HCT116 (cell line): ENCODE results near the gene ERN1. TPM values are rescaled to one million over a fixed set of nuclear protein-coding genes. Genes with fewer than 3 reads are reported as not detected.

ENCODE experiments used
- ATAC-seq: fragments of 200-7000 bp; cut with Tn5 transposase; 2 replicates; pipeline ENCODE4 v1.9.1; 2020; ENCODE audit warnings: mild to moderate bottlenecking, moderate library complexity
- BruUV-seq: library from RNA; stranded (reverse); fragments of 400-500 nt; replicated peaks from 2 replicates; lab custom pipeline; 2021; lab: Mats Ljungman, UMichigan
- CTCF ChIA-PET: fragments of 300-600 bp; sonication (Branson Sonifier 250); formaldehyde crosslinking; loops from one replicate; lab custom pipeline; 2021; ENCODE audit warnings: antibody characterized with exemption; lab: Charles Lee
- POLR2A ChIA-PET: fragments of 300-600, 350-600 bp; sonication (Branson Sonifier 250); formaldehyde crosslinking; loops from one replicate; lab custom pipeline; 2021; ENCODE audit warnings: antibody characterized with exemption; lab: Charles Lee
- RAD21 ChIA-PET, 2 experiments: fragments of 300-600 bp; sonication (Branson Sonifier 250); formaldehyde crosslinking; loops; one replicate each; lab custom pipeline; 2023; ENCODE audit warnings: low total read pairs in 2 of 2; ENCODE audit not compliant: uncharacterized antibody in 2 of 2, unreplicated experiment in 2 of 2, low non-redundant PET in 1 of 2; lab: Charles Lee
- DNase-seq: peaks from one replicate; pipeline ENCODE4 v3.0.0-alpha.2; 2010; ENCODE audit warnings: low read depth, low spot score
- H2AFZ ChIP-seq: fragments of 200-600 bp; shearing (Covaris generic), sonication (generic); 2 replicates; pipeline ENCODE4 v1.6.1; 2017; ENCODE audit warnings: low read depth, mixed run types, mixed read lengths, antibody characterized with exemption, low read length; ENCODE audit not compliant: poor library complexity, severe bottlenecking
- H3K27ac ChIP-seq: 2 replicates; pipeline ENCODE4 v1.5.1; 2012; ENCODE audit warnings: low read depth, low read length
- H3K27me3 ChIP-seq: fragments of 200-600 bp; sonication (generic); 2 replicates; pipeline ENCODE4 v1.6.1; 2016; ENCODE audit warnings: mixed run types, low read length, mixed read lengths; ENCODE audit not compliant: insufficient read depth
- H3K36me3 ChIP-seq, 2 experiments: fragments of 200-500 bp in 1 of 2; fragments of 200-600 bp in 1 of 2; sonication (Bioruptor generic) in 1 of 2; sonication (generic) in 1 of 2; 2 replicates each; pipeline versions ENCODE4 v1.5.1 to v1.6.1; 2014 to 2016; ENCODE audit warnings: low read length in 2 of 2, inconsistent platforms in 1 of 2, mixed read lengths in 1 of 2, mixed run types in 1 of 2; ENCODE audit not compliant: insufficient read depth in 2 of 2, control insufficient read depth in 1 of 2
- H3K4me1 ChIP-seq, 2 experiments: fragments of 200-600 bp in 1 of 2; sonication (generic) in 1 of 2; 2 replicates each; pipeline versions ENCODE4 v1.5.1 to v1.6.1; 2012 to 2017; ENCODE audit warnings: low read length in 2 of 2, inconsistent platforms in 1 of 2, mild to moderate bottlenecking in 1 of 2, mixed read lengths in 1 of 2, mixed run types in 1 of 2, moderate library complexity in 1 of 2; ENCODE audit not compliant: insufficient read depth in 2 of 2, control insufficient read depth in 1 of 2
- H3K4me2 ChIP-seq: fragments of 200-600 bp; sonication (generic); 2 replicates; pipeline ENCODE4 v1.6.1; 2017; ENCODE audit warnings: mixed run types, low read length, mixed read lengths
- H3K4me3 ChIP-seq, 2 experiments: fragments of 200-600 bp in 1 of 2; sonication (generic) in 1 of 2; replicated peaks in 1 of 2; 2 replicates each; pipeline ENCODE4 v1.5.1; 2011 to 2016; ENCODE audit warnings: low read length in 2 of 2, control low read depth in 1 of 2, low read depth in 1 of 2, mild to moderate bottlenecking in 1 of 2, mixed read lengths in 1 of 2, mixed run types in 1 of 2
- H3K79me2 ChIP-seq: fragments of 200-600 bp; sonication (generic); 2 replicates; pipeline ENCODE4 v1.6.1; 2017; ENCODE audit warnings: mild to moderate bottlenecking, mixed run types, low read length, moderate library complexity, mixed read lengths; ENCODE audit not compliant: insufficient read depth
- H3K9ac ChIP-seq: fragments of 200-600 bp; sonication (generic); 2 replicates; pipeline ENCODE4 v1.6.1; 2016; ENCODE audit warnings: low read length, mixed read lengths
- H3K9me2 ChIP-seq: fragments of 200-600 bp; sonication (generic), shearing (Covaris generic); 2 replicates; pipeline ENCODE4 v1.6.1; 2017; ENCODE audit warnings: mixed run types, mild to moderate bottlenecking, moderate library complexity; ENCODE audit not compliant: insufficient read depth
- H3K9me3 ChIP-seq, 2 experiments: fragments of 200-500 bp in 1 of 2; fragments of 200-600 bp in 1 of 2; sonication (Bioruptor generic) in 1 of 2; sonication (generic) in 1 of 2; 2 replicates each; pipeline ENCODE4 v1.6.1; 2014 to 2017; ENCODE audit warnings: low read length in 2 of 2, mixed read lengths in 2 of 2, inconsistent platforms in 1 of 2, low read depth in 1 of 2, mild to moderate bottlenecking in 1 of 2, mixed run types in 1 of 2, moderate library complexity in 1 of 2; ENCODE audit not compliant: control insufficient read depth in 1 of 2, insufficient read depth in 1 of 2
- H4K20me1 ChIP-seq: fragments of 200-600 bp; sonication (generic), shearing (Covaris generic); 2 replicates; pipeline ENCODE4 v1.6.1; 2017; ENCODE audit warnings: mixed run types, mild to moderate bottlenecking, moderate library complexity; ENCODE audit not compliant: insufficient read depth
- CBX3 ChIP-seq: IDR thresholded peaks from 2 replicates; pipeline ENCODE4 v1.6.1; 2012; ENCODE audit warnings: low read depth
- CEBPB ChIP-seq: IDR thresholded peaks from 2 replicates; pipeline ENCODE4 v1.6.1; 2012; ENCODE audit warnings: low read depth
- EGR1 ChIP-seq: IDR thresholded peaks from 2 replicates; pipeline ENCODE4 v1.6.1; 2012; ENCODE audit warnings: low read depth
- JUND ChIP-seq: IDR thresholded peaks from 2 replicates; pipeline ENCODE4 v1.6.1; 2012
- SIN3A ChIP-seq: IDR thresholded peaks from 2 replicates; pipeline ENCODE4 v1.6.1; 2012; ENCODE audit warnings: low read depth
- SRF ChIP-seq: IDR thresholded peaks from 2 replicates; pipeline ENCODE4 v1.6.1; 2012; ENCODE audit warnings: low read depth
- TCF7L2 ChIP-seq: IDR thresholded peaks from 2 replicates; pipeline ENCODE4 v1.7.0; 2011; ENCODE audit warnings: borderline replicate concordance, inconsistent platforms; ENCODE audit not compliant: insufficient read depth, insufficient read length; ENCODE audit errors: extremely low read depth
- ZFX ChIP-seq: fragments of 450-650 bp; IDR thresholded peaks from 2 replicates; pipeline ENCODE4 v1.6.1; 2017
- intact Hi-C: fragments of 100-400 bp; cut with micrococcal nuclease; formaldehyde crosslinking; loops from 2 replicates; pipeline ENCODE4 v1.10.0; 2022
- total RNA-seq: library from RNA; stranded (reverse); gene quantifications from one replicate; pipeline ENCODE4 v1.2.1, GENCODE V29; 2021; ENCODE audit not compliant: unreplicated experiment
- TF ChIP-seq, protein P1 (sequence below): IDR thresholded peaks from 2 replicates; pipeline ENCODE4 v1.6.1; 2012
- TF ChIP-seq, protein P2 (sequence below): IDR thresholded peaks from 2 replicates; pipeline ENCODE4 v1.6.1; 2012

Gene ERN1
- total RNA-seq, 1 experiment from 2014 or later, result 28.2 TPM

DNA sequence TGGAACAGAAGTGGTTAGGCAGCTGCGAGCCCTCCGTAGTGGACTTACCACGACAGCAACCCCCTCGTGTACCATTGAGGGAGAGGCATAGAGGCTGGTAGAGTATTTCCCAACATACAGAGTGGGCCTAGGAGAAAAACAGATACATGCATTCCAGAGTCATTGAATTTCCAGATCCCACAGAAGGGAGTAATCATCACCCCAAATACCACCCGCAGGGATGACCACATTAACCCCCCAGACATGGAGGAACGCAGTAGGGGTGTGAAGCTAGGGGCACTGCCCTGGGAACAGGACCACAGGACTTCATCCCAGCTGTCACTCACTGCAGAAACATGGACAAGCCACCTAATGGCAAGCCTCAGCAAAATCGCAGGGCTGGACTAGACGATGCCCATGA is 64.8 kb downstream of the ERN1 start:
- H3K36me3 ChIP-seq, result peaks cover 0 to 21% of the 10 kb centered on the region in 2 experiments; a peak in 2 of 4 replicates
- CTCF ChIA-PET, result interaction anchor here (5.9 kb wide), 1 partner anchor 68 kb away, joined by 158 read pairs; no protein-coding TSS in a partner anchor
- DNase-seq (no peak), ATAC-seq (no peak)
- H3K4me1 ChIP-seq, result no peaks in the 10 kb centered on the region
- peaks cover 11 to 13% of the 10 kb centered on the region in 2 experiments; a peak in 3 of 4 replicates for H3K9me3 ChIP-seq
- no TSS peak for BruUV-seq
- RAD21 ChIA-PET, result interaction anchor here in 1 of 2 experiments (1.8 kb wide), 1 partner anchor 68 kb away, joined by 28 read pairs; no protein-coding TSS in a partner anchor
- no peak overlapping the region for H3K4me3 ChIP-seq
- H3K79me2 ChIP-seq, result no peaks in the 10 kb centered on the region
- no peaks in the 10 kb centered on the region for H4K20me1 ChIP-seq
- H3K27ac ChIP-seq, result no peak overlapping the region
- no peaks in the 10 kb centered on the region for H3K9me2 ChIP-seq
- TF ChIP-seq ZFX (no peak), SRF (no peak), CBX3 (no peak), JUND (no peak), CEBPB (no peak), EGR1 (no peak), TCF7L2 (no peak)
- TF ChIP-seq, protein P1, sequence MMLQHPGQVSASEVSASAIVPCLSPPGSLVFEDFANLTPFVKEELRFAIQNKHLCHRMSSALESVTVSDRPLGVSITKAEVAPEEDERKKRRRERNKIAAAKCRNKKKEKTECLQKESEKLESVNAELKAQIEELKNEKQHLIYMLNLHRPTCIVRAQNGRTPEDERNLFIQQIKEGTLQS, result no peak
- H3K4me2 ChIP-seq, result no peak overlapping the region
- no peak overlapping the region for H3K9ac ChIP-seq
- H2AFZ ChIP-seq, result no peak overlapping the region
- no peaks in the 10 kb centered on the region for H3K27me3 ChIP-seq
- intact Hi-C loops, result loop anchor here (10.0 kb wide), 1 partner anchor 220 kb away; no protein-coding TSS in a partner anchor
- POLR2A ChIA-PET, result no interaction called here

DNA sequence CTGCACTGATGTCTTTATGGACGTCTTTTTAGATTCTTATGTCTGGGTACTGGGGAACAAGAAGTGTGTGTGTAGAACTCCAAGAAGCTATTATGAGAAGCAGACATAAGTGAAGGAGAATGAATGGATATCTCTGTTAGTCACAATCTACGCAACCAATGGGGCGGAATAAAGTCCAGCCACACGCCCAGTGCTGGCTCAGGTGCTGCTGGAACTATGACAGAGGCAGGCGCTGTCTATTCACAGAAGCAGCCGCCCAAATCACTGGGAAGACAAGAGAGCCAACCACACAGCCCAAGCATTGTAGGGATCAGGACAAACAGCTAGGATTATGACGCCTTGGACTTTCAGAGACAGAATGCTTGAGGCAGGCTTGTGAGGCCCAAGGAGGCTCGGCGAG is 65.6 kb downstream of the ERN1 start:
- Histone ChIP-seq H3K9me3 (peaks cover 5% of the 10 kb centered on the region in 2 experiments; a peak in 3 of 4 replicates), H3K9ac (no peak overlapping the region), H3K36me3 (peaks cover 0 to 16% of the 10 kb centered on the region in 2 experiments; a peak in 2 of 4 replicates), H3K79me2 (no peaks in the 10 kb centered on the region), H3K27me3 (no peaks in the 10 kb centered on the region), H3K4me3 (no peak overlapping the region), H4K20me1 (no peaks in the 10 kb centered on the region), H2AFZ (no peak overlapping the region), H3K4me1 (no peaks in the 10 kb centered on the region), H3K27ac (no peak overlapping the region), H3K4me2 (no peak overlapping the region), H3K9me2 (no peaks in the 10 kb centered on the region)
- RAD21 ChIA-PET, result interaction anchor here (0.6 to 1.8 kb wide), 6 partner anchors 35 to 70 kb away, joined by 3 to 36 read pairs (median 5); partner anchors contain the start of gene ERN1 (in 1 of the 2)
- intact Hi-C loops, result loop anchor here (10.0 kb wide), 1 partner anchor 220 kb away; no protein-coding TSS in a partner anchor
- CTCF ChIA-PET, result interaction anchor here (0.7 to 5.9 kb wide), 16 partner anchors 10 to 363 kb away, joined by 3 to 158 read pairs (median 4); no protein-coding TSS in a partner anchor
- ATAC-seq (no peak), DNase-seq (no peak)
- BruUV-seq, result no TSS peak
- POLR2A ChIA-PET, result interaction anchor here (1.0 to 1.8 kb wide), 2 partner anchors 69 to 81 kb away, joined by 5 to 8 read pairs; no protein-coding TSS in a partner anchor
- TF ChIP-seq SIN3A (no peak), TCF7L2 (no peak), SRF (no peak)
- TF ChIP-seq, protein P2, sequence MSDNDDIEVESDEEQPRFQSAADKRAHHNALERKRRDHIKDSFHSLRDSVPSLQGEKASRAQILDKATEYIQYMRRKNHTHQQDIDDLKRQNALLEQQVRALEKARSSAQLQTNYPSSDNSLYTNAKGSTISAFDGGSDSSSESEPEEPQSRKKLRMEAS, result no peak
